ENCODE results near the gene MAVS.
"Not testable (repeated sequence)": the region's sequence is repeated elsewhere in the genome, so short reads cannot be mapped to it uniquely, and the experiment has no call there.

Gene MAVS

DNA sequence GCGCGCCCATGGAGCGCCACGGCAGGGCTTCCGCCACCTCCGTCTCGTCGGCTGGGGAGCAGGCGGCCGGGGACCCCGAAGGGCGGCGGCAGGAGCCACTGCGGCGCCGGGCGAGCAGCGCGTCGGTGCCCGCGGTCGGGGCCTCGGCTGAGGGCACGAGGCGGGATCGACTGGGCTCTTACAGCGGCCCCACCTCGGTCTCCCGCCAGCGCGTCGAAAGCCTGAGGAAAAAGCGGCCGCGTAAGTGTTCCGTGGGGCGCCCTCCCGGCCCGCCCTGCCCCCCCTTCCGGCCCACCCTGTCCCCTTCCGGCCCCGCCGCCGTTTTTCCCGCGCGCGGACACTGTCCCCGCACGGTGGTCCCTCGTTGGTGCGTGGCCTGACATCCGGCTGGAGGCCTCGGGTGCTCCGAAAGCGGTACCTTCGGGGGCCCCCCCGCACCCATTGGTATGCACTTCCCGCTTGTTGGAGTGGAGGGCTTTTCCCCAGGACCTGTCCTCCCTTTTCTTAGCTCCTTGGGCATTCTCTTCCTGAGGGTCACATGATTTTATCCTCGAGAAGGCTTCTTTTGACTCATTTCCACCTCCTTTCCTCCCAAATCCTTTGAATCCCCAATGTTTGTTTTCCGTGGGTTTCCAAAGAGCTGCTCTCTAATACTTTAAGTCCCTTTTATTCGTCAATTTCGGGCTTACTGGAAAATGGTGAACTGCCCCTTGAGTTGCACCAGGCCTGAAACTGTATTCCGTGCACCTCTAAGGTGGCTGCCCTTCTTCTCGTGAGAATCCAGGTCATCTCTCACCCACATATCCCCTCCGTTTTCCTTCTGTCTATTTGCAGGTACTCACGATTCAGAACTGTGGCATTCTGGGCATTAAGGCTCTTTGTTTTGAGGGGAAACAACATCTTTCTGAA, 43.1 kb downstream of the MAVS start:
- no peak for DNase-seq

DNA sequence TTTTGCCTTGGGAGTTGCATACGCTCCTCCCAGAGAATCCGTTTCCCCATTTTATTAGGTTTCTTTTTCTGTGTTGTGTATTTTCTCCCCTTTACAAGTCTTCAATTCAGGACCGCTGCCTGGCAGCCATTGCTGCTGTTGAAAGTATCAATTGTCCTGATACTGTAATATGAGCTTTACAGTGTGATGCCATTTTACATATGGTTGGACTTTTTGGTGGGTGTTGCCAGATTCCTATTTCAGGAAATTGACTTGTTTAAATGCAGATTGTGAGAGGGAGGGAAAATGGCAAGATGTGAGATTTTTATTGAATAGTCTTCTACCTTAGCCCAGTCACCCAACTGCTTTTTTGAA, 43.7 kb downstream of the MAVS start:
- DNase-seq: no peak

- no peak for DNase-seq
These were observed 44.6 kb downstream of the MAVS start for GRCh38 chr20:3890999-3891929.

DNA sequence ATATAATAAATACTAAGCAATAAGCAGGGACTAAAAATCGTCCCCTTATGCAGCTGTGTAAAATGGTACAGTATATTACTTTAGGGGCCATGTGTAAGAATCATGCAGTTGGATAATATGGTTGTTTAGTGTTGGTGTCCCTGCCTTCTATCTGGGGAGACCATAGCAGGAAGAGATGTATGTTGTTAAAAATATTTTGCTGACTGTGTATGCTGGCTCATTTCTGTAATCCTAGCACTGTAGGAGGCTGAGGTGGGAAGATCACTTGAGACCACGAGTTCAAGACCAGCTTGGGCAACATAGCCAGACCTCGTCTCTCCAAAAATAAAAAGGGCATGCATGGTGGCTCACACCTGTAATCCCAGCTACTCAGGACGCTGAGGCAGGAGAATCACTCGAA, 48.2 kb downstream of the MAVS start:
- DNase-seq: no peak

- DNase-seq: no peak
These were observed 49.7 kb downstream of the MAVS start for GRCh38 chr20:3896302-3896701.

DNA sequence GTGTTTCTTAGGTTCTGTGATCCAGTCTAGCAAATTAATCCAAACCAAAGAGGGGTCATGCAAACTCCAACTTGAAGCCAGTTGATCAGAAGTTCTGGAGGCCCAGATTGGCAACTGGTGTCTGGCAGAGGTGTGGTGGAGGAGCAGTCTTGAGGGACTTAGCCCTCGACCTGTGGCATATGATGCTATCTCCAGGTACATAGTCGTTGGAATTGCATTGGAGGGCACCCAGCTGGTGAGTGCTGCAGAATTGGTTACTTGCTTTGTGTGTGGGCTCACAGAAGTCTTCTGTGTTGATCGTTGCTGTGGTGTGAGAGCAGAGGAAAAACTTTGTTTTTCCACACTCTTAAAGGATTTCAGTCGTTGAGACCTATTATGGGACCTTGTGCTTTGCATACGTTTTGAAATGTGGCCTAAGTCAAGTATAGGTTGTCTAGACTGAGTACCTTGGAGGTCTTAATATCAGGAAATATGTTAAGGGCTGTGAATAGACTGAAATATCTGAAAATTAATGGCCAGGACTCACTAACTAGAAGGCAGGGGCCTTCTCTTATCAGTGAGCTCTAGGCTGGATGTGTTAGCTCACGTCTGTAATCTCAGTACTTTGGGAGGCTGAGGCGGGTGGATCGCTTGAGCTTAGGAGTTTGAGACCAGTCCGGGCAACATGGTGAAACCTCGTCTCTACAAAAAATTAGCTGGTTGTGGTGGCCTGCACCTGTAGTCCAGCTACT, 50.4 kb downstream of the MAVS start:
- DNase-seq: no peak

DNA sequence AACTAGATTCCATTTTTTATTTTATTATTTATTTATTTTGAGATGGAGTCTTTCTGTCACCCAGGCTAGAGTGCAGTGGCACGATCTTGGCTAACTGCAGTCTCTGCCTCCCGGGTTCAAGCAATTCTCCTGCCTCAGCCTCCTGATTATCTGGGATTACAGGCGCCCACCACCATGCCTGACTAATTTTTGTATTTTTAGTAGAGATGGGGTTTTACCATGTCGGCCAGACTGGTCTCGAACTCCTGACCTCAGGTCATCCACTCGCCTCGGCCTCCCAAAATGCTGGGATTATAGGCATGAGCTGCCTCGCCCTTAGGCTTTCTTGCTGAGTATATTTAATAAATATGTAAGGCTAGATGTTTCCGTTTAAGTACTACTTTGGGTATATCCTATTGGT, 51.5 kb downstream of the MAVS start:
- DNase-seq: not testable (repeated sequence)

- DNase-seq: no peak
These were observed 52.0 kb downstream of the MAVS start for GRCh38 chr20:3898639-3899038.

- DNase-seq: no peak
These were observed 53.6 kb downstream of the MAVS start for GRCh38 chr20:3900187-3900604.

DNA sequence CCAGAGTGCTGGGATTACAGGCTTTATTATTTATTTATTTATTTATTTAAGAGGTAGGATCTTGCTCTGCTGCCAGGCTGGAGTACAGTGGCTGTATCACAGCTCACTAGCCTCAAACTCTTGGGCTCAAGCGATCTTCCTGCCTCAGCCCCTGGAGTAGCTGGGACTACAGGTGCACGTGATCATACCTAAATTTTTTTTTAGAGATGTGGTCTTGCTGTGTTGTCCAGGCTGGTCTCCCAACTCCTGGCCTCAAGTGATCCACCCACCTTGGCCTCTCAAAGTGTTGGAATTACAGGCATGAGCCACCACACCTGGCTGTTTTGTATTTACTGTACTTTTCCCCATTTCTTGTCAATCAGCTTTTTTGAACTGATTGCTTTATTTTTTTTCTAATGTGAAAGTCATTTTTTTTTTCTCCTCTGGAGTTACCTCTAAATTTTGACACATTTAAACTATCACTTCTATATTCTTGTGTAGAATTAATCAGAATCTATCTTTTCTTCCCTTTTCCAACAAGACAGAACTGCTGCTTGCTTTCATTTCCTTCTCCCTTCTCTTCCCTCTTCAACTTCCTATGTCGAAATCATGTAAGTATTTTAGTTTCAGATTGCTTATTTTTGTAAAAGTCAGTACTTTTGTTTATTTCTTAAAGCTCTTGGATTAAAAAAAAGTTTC, 54.5 kb downstream of the MAVS start:
- no peak for DNase-seq

GRCh38 chr20:3901706-3902440, 55.2 kb downstream of the MAVS start:
- no peak for DNase-seq

- DNase-seq: no peak
These were observed 55.8 kb downstream of the MAVS start for GRCh38 chr20:3902446-3902845.

DNA sequence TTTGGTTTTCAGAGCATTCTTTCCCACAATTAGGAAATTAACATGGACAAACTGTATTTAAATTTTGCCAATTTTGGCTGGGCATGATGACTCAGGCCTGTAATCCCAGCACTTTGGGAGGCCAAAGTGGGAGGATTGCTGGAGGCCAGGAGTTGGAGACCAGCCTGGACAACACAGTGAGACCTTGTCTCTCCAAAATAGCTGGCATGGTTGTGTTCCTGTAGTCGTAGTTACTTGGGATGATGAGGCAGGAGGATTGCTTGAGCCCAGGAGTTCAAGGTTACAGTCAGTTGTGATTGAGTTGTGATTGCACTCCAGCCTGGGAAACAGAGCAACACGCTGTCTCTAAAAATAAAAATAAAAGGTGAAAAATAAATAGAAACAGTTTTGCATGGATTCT, 57.6 kb downstream of the MAVS start:
- DNase-seq: no peak

GRCh38 chr20:3904857-3905256, 58.2 kb downstream of the MAVS start:
- DNase-seq: no peak

DNA sequence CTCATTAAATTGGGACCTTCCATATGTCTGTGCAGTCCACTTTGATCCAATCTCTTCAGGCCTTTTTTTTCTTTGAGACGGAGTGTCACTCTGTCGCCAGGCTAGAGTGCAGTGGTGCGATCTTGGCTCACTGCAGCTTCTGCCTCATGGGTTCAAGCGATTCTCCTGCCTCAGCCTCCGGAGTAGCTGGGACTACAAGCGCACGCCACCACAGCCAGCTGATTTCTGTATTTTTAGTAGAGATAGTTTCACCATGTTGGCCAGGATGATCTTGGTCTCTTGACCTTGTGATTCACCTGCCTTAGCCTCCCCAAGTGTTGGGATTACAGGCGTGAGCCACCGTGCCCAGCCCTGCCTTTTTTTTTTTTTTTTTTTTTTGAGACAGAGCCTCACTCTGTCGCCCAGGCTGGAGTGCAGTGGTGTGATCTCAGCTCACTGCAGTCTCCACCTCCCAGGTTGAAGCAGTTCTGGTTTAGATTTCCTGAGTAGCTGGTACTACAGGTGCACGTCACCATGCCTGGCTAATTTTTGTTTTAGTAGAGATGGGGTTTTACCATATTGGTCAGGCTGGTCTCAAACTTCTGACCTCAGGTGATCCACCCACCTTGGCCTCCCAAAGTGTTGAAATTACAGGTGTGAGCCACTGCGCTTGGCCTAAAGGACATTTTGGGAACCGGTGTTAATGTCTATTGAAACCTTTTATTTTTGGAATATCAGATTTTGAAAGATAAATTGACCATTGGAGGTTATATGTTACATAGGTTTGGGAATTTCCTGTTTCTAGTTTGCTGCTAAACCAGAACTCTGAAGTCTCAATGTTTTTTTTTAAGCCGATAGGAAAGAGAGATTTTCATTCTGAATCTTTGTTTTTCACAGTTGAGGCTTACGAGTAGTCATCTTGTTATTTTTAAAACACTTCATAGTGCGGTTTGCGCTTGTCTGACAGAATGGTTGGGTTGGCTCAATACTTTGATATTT, 60.4 kb downstream of the MAVS start:
- DNase-seq: not testable (repeated sequence)

GRCh38 chr20:3908667-3909066, 62.0 kb downstream of the MAVS start:
- DNase-seq: no peak

DNA sequence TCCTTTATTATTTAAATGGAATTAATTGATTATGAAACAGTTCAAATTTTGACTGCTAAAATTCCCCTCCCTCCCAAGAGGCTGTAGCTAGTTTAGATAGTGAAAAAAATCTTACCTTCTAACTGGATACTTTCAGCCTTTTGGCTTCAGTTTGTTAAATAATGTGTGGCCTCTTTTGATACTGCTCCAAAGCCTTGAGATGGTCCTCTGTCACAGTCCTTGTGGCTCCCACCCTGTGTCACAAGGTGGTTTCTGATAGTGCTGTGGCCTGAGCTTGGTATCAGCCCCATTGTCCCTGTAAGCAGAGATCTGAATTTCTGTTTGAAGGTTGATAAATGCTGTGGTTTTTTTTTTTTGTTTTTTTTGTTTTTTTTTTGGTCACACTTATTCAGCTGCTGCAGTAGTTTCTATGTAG, 63.3 kb downstream of the MAVS start:
- no peak for DNase-seq

- DNase-seq: no peak
These were observed 64.2 kb downstream of the MAVS start for GRCh38 chr20:3910853-3911252.

- DNase-seq: no peak
These were observed 65.3 kb downstream of the MAVS start for GRCh38 chr20:3911956-3912355.

DNA sequence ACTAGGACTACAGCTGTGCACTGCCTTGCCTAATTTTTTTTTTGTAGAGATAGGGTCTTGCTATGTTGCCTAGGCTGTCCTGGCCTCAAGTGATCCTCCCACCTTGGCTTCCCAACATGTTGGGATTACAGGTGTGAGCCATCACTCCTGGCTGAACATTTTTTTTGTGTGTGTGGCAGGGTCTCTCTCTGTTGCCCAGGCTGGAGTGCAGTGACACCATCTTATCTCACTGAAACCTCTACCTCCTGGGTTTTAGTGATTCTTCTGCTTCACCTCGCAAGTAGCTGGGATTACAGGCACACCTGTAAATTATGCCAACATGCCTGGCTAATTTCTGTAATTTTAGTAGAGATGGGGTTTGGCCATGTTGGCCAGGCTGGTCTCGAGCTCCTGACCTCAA, 67.8 kb downstream of the MAVS start:
- DNase-seq: no peak

GRCh38 chr20:3915691-3916090, 69.1 kb downstream of the MAVS start:
- DNase-seq: no peak

All from NCI-H2081 treated with DMSO at 0.1 percent for 48 hours (cell line).